NCI-H1048 (cell line): ENCODE data around the gene COX6B2.

Experiments
- DNase-seq: peaks from one replicate; lab custom pipeline; 2025; lab: John Stamatoyannopoulos, UW

The COX6B2 gene

DNA sequence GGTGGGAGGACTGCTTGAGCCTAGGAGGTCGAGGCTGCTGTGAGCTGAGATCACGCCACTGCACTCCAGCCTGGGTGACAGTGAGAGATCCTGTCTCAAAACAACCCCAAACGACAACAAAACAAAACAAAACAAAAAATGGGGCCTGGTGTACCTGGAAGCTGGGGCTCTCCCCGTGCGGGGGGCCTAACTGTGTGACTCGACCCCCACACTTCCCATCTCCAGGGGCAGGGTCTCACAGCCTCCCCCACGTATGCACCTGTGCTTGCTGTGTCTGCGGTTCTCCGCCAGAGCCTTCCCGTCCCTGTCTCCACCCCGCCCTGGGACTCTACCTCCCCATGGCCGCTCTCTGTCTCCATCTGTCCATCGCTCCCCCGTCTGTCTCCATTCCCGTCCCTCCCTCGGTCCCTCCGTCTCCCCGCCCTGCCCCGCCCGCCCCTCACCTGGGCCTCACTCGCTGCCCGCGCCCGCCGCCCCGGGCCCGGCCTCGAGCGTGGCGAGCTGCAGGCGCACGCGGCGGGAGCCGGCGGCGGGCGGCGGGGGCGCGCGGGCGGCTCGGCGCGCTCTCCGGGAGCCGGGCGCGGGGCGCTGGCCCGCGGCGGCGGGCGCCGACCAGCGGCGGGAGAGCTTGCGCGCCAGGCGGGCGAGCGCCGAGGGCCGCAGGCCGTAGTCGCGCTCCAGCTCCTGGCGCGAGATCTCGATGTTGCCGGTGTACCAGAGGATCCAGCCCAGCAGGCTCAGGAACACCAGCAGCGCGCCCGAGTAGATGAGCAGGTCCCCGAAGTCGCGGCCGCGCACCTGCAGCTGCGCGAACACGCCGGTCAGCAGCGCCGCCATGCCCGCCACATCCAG lies 29.0 kb upstream of the COX6B2 start:
- DNase-seq, result no peak

DNA sequence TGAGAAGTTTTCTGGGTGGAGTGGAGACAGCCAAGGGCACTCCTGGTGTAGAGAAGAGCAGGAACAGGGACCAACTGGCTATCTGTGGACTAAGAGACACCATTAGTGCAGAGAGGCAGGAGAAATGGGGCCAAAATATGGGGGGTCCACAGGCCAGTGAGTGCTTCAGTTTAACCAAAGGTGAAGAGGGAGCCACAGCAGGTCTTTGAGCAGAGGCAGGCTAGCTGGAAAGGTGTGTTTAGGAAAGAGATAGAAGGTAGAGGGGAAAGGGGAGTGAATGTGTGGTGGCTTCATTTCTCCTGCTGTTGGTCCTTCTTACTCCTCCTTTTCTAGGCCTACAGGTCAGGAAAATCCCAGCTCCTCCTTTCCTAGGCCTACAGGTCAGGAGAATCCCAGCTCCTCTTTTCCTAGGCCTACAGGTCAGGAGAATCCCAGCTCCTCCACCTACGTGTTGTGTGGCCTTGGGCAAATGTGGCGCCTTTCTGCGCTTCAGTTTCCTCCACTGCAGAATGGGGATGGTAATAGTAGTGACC lies 28.1 kb upstream of the COX6B2 start:
- no peak for DNase-seq

DNA sequence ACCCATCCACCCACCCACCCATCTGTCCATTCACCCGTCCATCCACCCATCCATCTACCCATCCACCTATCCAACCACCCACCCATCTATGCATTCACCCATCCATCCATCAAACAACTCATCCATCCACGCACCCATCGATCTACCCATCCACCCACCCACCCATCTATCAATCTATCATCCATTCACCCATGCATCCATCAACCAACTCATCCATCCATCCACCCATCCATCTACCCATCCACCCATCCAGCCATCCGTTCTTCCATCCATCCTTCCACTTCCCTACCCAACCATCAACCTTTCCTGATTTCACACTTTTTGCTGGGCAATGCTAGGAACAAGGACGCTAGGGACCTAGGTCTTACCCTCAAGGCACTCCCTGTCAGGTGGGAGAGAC lies 27.5 kb upstream of the COX6B2 start:
- no peak for DNase-seq

DNA sequence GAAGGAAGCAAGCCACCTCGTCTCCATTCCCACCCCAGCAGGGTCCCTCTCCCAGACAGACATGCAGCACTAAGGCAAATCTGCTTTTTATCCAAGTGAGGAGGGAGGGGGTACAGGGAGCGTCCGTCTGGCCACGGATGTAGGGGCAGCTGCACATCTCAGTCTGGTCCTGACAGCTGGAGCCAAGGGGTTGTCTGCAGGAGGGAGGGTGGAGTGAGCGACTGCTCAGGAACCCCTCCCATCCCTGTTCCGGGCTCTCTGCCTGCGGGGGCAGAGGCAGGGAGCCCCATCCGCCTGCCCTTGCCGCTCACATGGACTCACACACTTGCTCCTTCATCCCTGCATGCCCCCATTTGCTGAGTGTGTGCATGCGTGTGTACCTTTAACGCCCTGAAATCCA lies 24.7 kb upstream of the COX6B2 start:
- DNase-seq, result no peak

DNA sequence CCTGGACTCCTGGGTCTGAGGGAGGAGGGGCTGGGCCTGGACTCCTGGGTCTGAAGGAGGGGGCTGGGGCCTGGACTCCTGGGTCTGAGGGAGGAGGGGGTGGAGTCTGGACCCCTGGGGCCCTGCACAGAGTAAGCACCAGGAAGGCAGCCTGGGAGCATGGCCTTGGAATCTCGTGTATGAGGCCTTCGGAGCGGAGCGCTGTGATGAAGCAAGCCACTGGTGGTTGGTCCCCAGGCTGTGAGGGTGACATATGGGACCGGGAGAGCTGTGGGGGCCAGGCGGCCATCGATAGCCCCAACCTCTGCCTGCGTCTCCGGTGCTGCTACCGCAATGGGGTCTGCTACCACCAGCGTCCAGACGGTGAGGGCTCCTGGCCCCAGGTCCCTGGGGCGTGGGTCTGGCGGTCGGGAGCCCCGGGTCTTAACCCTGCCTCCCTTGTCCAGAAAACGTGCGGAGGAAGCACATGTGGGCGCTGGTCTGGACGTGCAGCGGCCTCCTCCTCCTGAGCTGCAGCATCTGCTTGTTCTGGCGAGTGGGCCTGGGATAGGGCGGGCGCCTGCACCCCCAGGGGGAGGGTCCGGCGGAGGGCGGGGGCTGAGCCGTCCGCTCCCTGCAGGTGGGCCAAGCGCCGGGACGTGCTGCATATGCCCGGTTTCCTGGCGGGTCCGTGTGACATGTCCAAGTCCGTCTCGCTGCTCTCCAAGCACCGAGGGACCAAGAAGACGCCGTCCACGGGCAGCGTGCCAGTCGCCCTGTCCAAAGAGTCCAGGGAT lies 23.0 kb upstream of the COX6B2 start:
- DNase-seq, result no peak

DNA sequence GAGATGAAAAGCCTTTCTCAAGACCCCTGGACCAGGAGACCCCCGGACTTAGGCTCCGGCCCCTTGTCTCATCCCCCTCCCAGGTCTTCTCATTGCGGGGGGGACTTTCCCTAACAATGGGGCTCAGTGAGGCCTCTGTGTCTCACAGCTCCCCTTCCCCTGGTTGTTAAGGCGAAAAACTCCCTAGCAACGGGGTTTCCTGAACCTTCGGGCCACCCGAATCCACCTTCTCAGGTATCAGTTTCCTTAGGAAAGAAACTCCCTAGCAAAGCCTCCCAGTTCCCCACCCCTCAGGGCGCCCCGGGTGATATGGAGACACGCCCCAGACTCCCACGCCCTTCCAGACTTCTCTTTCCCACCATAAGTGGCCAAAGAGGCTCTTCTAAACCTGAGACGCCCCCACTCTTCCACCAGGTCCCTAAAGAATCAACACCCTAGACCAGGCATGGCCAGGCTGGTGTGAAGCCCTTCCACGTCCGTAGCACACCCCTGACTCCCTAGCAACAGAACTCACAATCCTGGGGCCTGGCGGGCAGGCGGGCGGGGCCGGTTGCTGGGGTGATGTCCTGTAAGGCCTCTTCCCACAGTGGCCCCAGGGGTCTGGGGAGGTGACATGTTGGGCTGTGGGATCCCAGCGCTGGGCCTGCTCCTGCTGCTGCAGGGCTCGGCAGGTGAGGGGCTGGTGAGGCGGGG lies 21.9 kb upstream of the COX6B2 start, which contains the start of gene TMEM190:
Gene TMEM190, plus strand, starts transcription at position 586 of the 693 bp plus-strand sequence. Its CDS starts 28 bp downstream, at position 614.
- DNase-seq, result no peak

DNA sequence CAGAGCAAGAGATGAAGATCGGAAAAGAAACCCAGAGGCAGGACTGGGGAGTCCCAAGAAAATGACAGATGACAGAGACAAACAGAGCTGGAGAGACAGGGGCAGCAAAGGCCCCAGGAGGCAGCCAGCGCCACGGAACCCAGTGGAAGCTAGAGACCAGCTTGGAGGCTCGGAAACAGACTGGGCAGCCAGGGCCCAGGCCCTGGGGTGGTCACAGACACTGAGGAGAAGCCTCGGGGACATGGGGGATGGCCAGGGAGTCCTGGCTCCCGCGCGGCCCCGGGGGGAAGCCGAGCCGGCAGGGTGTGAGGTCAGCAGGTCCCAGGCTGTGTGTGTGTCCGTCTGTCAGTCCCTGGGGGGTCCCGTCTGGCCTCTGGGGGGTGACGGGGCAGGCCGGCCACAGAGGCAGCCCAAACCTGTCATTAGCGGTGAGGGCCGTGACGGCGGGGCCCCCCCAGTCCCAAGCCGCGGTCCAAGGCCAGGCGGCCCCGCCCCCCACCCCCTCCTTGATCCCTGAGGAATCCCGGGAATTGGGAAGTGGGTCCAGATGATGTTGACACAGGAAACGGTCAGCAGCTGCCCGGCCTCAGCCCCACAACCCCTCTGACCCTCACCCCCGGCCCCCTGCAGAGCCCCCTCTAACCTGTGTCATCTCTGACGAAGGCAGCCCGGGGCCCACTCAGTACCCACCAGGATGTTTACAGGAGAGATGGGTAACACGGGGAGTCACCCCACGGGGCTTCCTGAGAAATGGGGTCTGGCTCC lies 19.7 kb upstream of the COX6B2 start:
- no peak for DNase-seq

DNA sequence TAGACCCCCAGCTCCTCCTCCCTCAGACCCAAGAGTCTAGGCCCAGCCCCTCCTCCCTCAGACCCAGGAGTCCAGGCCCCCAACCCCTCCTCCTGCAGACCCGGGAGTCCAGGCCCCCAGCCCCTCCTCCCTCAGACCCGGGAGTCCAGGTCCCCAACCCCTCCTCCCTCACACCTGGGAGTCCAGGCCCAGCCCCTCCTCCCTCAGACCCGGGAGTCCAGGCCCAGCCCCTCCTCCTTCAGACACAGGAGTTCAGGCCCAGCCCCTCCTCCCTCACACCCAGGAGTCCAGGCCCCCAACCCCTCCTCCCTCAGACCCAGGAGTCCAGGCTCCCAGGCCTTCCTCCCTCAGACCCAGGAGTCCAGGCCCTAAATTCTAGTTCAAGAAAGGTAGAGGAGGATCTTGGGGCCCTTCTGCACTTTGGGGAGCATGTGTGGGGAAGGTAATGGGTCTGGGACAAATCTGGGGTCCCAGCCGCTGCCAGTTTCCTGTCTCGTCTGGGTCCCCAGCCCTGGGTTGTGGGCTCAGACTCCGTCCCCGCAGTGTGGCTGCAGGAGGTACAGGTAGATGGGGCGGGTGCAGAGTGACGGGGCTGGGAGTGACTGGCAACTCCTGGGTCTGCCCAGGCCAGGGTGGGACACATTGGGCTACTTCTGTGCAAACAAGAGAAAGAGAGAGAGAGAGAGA lies 18.9 kb upstream of the COX6B2 start:
- no peak for DNase-seq

DNA sequence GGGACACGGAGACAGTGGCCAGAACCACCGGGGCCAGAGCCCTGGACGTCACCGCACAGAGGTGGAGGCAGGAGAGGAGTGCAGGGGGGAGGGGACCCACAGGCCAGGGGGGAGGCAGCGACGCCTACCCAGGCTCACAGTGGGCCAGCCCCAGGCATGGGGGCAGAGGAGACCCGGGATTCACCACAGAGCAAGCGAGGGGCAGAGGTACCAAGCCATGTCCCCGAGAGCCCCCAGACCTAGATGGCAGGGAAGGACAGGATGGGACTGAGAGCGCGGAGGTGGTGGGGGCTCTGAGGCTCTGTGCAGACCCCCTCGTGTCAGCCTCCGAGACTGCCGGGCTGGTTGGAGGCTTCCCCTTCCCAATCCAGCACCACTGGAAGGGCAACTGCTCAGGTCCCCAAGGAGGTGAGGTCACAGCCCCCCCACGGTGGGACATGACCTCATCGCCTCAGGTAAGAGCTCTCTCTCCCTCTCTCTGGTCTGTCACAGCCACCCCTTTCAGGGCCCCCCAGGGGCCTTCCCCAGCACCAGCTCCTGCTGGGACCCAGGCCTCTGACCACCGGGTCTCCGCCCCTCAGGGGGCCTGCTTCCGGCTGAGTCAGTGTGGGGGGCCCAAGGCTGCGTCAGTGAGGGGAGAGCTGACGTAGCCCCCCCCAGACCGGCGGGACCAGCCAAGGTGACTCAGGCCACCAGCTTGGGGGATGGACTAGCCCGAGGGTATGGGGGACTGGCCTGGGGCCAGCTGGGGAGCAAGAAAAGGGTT lies 18.0 kb upstream of the COX6B2 start:
- no peak for DNase-seq

DNA sequence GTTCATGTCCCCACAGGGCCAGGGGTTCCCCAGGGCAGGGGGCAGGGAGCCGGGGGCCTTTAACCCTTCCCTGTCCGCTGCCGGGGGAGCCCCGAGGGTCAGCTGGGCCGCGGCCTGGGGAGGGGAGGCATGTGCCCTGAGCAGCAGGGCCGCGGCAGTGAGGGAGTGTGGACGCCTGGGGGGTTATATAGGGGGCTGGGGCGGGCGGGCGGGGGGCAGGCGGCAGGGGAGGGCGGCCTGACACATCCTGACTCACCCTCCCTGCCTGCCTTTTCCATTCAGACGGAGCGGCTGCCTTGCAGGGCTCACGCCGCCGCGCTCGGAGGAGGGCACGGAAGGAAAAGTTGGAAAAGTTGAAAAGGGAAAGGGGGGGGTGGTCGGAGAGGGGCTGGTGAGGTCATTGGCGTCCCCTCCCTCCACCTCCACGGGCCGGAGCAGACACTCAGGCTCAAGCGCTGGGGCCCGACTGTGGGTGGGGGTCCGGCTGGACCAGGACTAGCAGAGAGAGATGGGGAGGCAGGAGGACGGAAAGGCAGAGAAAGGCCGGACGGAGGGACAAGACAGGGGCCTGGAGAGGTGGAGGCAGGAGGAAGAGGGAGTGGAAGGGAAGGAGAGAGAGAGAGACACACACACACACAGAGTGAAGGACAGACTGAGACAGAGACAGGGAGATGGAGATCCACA lies 15.9 kb upstream of the COX6B2 start, which contains the start of gene IL11:
Gene IL11, minus strand, starts transcription at position 159 of the 684 bp plus-strand sequence. Its CDS starts 153 bp downstream, at position 6.
- DNase-seq, result no peak

DNA sequence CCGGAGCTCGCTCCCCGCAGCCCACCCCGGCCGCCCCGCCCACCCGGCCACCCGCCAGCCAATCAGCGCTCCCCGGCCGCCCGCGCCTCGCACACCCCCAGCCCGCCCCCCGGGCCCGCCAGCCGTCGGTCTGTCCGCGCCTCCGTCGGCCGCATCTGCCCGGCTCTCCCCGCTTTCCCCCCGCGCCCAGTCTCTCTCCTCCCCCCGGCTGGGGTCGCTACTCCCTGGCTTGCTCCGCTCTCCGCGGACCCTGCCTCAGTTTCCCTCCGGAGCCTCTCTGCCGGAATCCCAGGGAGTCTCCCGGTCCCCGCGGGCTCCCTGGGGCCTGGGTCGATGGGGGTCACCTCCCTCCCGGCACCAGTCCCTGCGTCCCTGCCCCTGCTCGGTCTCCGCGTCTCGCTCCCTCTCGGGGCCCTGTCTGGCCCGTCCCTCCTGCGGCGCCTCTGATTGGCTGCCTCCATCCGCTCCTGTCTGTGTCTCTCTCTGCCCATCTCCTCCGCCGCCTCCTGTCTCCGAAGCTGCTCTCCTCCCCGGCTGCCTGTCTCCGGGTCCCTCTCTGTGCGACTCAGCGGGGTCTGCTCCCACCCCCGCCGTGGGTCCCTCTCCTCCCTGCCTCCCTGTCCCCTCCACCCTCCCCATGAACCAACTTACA lies 15.3 kb upstream of the COX6B2 start:
- DNase-seq, result no peak

DNA sequence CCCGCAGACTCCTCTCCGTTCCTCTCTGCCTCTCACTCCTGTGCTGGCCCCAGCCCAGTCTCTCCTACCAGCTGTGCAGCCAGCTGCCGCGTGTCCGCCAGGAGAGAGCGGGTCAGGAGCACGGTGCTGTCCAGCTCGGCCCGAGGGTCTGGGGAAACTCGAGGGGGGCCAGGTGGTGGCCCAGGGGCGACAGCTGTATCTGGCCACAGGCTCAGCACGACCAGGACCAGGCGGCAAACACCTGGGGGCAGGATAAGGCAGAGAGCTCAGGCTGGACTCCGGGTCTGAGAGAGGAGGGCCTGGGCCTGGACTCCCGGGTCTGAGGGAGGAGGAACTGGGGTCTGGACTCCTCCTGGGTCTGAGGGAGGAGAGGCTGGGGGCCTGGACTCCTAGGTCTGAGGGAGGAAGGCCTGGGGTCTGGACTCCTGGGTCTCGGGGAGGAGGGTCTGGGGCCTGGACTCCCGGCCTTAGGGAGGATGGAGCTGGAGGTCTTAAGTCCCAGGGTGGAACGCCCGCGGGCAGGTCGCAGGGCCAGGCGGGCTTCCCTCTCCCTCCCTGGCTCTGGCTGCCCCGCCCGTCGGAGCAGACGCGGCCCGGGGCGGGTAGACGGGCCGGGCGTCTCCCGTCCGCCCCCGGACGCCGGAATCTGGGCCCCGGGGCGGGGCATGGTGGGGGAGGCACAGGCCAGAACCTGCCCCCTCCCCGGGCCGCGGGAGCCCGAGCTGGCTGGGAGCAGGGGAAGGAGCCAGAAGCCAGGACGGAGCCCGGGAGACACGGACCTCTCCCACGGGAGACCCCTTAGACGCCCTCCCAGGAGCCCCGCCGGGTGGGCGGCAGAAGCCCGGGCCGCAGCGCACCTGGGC lies 14.4 kb upstream of the COX6B2 start:
- no peak for DNase-seq

DNA sequence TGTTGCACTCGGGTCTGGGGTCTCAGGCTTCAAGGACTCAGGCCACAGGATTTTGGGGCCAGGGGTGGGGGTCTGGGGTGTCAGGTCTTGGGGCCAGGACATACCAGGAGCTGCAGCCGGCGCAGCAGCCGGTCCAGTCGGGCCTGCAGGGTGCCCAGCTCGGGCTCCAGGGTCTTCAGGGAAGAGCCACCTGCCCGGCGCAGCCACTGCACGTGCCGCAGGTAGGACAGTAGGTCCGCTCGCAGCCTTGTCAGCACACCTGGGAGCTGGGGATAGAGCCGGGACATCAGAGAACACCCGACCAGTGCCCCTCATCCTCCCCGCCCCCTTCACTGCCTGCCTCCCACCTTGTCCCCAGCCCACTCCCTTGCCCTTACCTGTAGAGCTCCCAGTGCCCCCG lies 13.6 kb upstream of the COX6B2 start:
- DNase-seq, result no peak

DNA sequence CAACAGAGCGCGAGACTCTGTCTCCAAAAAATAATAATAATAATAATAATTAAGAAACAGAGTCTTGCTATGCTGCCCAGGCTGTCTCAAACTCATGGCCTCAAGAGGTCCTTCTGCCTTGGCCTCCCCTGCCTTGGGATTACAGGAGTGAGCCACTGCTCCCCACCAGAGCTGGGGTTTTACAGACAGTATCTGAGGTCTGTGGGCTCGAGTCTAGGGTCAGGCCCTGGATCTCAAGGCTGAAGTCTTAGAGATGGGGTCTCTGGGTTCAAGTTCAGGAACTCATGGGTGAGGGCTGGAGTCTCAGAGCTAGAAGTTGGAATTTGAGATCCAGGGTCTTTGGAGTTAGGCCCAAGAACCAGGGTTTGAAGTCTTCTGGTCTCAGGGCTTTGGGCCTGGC lies 12.3 kb upstream of the COX6B2 start:
- DNase-seq, result no peak

DNA sequence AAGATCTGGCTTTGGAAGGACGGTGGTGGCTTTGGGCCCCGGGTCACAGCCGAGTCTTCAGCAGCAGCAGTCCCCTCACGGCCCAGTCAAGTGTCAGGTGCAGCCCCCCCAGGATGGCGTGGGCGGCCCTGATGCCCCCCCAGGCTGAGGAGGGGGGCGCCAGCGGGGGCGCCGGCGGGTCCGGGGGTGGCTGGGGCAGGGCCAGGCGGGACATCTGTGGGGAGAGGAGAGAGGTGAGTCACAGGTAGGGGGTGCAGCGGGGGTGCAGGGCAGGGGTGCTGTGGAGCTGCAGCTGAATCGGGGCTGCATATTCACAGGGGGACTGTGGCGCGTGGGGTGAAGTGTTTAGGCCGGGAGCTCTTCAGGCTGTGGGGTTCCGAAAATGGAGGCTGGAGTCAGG lies 11.4 kb upstream of the COX6B2 start:
- no peak for DNase-seq

DNA sequence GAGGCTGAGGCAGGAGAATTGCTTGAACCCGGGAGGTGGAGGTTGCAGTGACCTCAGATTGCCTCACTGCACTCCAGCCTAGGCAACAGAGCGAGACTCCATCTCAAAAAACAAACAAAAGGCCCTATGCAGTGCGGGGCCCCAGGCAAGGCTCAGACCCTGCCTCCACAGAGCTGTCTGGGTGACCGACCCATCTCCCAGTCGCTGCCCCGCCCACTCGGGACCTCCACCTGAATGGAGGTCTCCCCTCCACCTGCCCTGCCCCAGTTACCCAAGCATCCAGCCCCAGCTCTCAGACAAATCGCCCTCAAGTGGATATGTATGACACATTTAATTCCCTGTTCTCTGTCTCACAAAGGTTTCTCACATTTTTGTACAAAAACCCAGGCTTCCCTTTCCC lies 10.7 kb upstream of the COX6B2 start:
- DNase-seq, result no peak

DNA sequence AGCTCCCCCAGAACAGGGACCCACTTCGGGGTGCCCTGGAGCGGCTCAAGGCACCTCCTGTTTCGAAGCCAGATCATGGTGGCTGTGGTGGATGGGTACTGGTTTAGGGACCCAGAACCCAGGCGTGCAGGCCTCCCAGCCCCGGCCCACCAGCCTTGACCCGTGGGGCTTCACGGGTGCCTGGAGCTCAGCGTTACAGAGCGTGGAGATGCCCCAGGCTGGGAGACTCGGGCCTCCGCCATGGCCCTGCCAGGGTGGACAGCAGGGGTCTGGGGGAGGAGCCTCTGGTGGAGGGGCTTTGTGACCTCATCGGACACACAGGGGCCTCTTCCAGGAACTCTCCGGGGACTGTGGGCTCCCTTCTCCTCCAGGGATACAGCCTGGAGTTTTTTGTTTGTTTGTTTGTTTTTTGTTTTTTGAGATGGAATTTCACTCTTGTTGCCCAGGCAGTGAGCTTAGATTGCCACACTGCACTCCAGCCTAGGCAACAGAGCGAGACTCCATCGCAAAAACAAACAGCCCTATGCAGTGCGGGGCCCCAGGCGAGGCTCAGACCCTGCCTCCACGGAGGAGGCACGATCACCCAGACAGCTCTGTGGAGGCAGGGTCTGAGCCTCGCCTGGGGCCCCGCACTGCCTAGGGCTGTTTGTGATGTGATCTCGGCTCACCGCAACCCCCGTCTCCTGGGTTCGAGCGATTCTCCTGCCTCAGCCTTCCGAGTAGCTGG lies 8.6 kb upstream of the COX6B2 start, which contains the start of gene GARIN5B:
Gene GARIN5B, minus strand, starts transcription at position 271 of the 727 bp plus-strand sequence. Its CDS starts 194 bp downstream, at position 77.
- no peak for DNase-seq
